ENCODE measurements around the gene RPS6KA4.
A peak's percentile ranks its signal among the peaks of the same experiment; 100 is the strongest.

Gene RPS6KA4

DNA sequence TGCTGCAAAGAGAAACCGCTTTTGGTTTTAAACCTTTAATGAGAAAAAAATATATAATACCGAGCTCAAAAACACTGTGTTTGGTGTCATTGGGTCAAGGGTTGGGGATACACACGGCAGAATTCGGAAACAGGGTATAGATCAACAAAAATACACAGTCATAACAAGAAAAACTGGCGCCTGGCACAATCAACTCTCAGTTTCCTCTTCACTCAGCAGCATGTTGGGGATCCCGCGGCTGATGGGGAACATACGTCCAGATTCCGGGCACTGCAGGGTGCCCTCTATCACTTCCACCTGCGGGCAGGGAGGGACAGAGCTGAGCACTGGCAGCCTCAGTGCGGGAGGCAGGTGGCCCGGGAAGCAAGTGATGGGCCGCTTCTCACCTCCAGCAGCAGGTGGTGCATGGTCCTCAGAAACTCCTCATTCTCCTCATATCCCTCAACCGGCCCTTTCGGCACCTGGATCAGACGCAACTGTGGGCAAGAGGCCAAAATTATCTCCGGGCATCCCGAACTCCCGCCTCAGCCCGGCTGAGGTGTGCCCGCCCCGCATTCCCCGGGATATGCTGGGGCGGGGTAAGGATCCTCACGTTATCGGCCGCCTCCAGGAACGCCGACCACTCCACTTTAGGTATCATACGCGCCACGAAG, 42.2 kb upstream of the RPS6KA4 start:
- Histone ChIP-seq H4K20me1 (ENCODE audit: insufficient read depth, low read length) (no peaks in the 10 kb centered on the region), H3K27ac (ENCODE audit: low read depth, low read length, poor library complexity, severe bottlenecking) (peak overlapping the region; percentile 94), H3K4me3 (ENCODE audit: low read depth, low read length, poor library complexity, severe bottlenecking) (peak overlapping the region; percentile 89), H3K4me1 (ENCODE audit: insufficient read depth, low read length, severe bottlenecking) (peaks cover 18% of the 10 kb centered on the region), H3K9me3 (ENCODE audit: low read length) (no peaks in the 10 kb centered on the region), H3F3A (ENCODE audit: insufficient read depth, low read length) (no peaks in the 10 kb centered on the region), H3K9me2 (ENCODE audit: low read depth, low read length) (no peaks in the 10 kb centered on the region), H2AFZ (ENCODE audit: low read length) (no peak overlapping the region), H3K4me2 (ENCODE audit: low read length) (peak overlapping the region; percentile 73), H3K79me2 (ENCODE audit: insufficient read depth, low read length) (no peaks in the 10 kb centered on the region), H3K9ac (ENCODE audit: low read length) (peak overlapping the region; percentile 91), H3K36me3 (ENCODE audit: insufficient read depth, low read length) (peaks cover 47% of the 10 kb centered on the region; the same call in 1 of the 2 replicates), H3K27me3 (ENCODE audit: insufficient read depth, low read length) (no peaks in the 10 kb centered on the region)
- TF ChIP-seq, protein P1, sequence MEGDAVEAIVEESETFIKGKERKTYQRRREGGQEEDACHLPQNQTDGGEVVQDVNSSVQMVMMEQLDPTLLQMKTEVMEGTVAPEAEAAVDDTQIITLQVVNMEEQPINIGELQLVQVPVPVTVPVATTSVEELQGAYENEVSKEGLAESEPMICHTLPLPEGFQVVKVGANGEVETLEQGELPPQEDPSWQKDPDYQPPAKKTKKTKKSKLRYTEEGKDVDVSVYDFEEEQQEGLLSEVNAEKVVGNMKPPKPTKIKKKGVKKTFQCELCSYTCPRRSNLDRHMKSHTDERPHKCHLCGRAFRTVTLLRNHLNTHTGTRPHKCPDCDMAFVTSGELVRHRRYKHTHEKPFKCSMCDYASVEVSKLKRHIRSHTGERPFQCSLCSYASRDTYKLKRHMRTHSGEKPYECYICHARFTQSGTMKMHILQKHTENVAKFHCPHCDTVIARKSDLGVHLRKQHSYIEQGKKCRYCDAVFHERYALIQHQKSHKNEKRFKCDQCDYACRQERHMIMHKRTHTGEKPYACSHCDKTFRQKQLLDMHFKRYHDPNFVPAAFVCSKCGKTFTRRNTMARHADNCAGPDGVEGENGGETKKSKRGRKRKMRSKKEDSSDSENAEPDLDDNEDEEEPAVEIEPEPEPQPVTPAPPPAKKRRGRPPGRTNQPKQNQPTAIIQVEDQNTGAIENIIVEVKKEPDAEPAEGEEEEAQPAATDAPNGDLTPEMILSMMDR (IDR thresholded peaks at IDR 0.05; ENCODE audit: low read length): peak; percentile 28; the same call in 1 of the 2 replicates
- TF ChIP-seq EZH2 (IDR thresholded peaks at IDR 0.05; ENCODE audit: borderline replicate concordance, low read length): no peak

DNA sequence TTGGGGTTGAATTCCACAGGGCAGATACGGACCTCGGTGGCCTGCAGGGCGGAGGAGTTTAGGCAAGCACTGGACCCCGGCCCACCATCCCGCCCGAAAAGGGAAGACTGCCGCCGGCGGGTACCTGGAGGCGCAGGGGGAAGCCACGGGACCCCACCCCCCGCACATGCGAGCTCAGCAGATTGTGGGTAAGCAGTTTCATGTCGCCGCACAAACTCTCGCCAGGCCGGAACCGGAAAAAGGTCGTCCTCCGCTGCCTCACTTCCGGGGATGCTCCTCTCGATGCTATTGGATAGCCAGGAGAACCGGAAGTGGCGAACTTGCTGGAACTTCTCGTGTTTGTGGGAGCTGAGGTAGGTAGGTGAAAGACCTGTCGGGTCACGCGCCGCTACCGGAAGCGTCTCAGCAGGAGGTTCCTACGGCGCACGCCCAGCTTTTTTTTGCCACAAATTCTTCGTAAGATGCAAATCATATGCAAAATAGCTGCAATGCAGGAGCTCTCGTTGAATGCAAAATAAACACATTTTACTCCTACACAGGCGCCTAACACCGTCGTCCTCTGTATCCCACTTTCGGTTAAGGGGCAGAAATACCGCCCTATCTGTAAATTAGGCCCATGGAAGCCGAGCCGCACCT, 41.5 kb upstream of the RPS6KA4 start, which contains the start of gene TRMT112:
TSS of gene TRMT112 (minus strand) at position 235 of the 636 bp plus-strand sequence. CDS start at position 202, 33 bp downstream.
- H3K9me3 ChIP-seq (ENCODE audit: low read length): no peaks in the 10 kb centered on the region
- no peaks in the 10 kb centered on the region for H3F3A ChIP-seq (ENCODE audit: insufficient read depth, low read length)
- peak within 1 kb of the TSS; percentile 89 for H3K4me3 ChIP-seq (ENCODE audit: low read depth, low read length, poor library complexity, severe bottlenecking)
- H3K4me2 ChIP-seq (ENCODE audit: low read length): peak within 1 kb of the TSS; percentile 73
- peak within 1 kb of the TSS; percentile 91 for H3K9ac ChIP-seq (ENCODE audit: low read length)
- H3K27ac ChIP-seq (ENCODE audit: low read depth, low read length, poor library complexity, severe bottlenecking): peak within 1 kb of the TSS; percentile 94
- H3K36me3 ChIP-seq (ENCODE audit: insufficient read depth, low read length): peaks cover 44% of the 10 kb centered on the region; the same call in 1 of the 2 replicates
- peaks cover 18% of the 10 kb centered on the region for H3K4me1 ChIP-seq (ENCODE audit: insufficient read depth, low read length, severe bottlenecking)
- H3K79me2 ChIP-seq (ENCODE audit: insufficient read depth, low read length): no peaks in the 10 kb centered on the region
- no peaks in the 10 kb centered on the region for H3K27me3 ChIP-seq (ENCODE audit: insufficient read depth, low read length)
- no peaks in the 10 kb centered on the region for H3K9me2 ChIP-seq (ENCODE audit: low read depth, low read length)
- H2AFZ ChIP-seq (ENCODE audit: low read length): no peak within 1 kb of the TSS
- no peaks in the 10 kb centered on the region for H4K20me1 ChIP-seq (ENCODE audit: insufficient read depth, low read length)
- no peak for TF ChIP-seq EZH2 (IDR thresholded peaks at IDR 0.05; ENCODE audit: borderline replicate concordance, low read length)

- Histone ChIP-seq H3K36me3 (ENCODE audit: insufficient read depth, low read length) (peaks cover 37% of the 10 kb centered on the region; the same call in 1 of the 2 replicates), H3F3A (ENCODE audit: insufficient read depth, low read length) (no peaks in the 10 kb centered on the region), H3K27ac (ENCODE audit: low read depth, low read length, poor library complexity, severe bottlenecking) (peak within 1 kb of the TSS; percentile 94)
These were observed 40.8 kb upstream of the RPS6KA4 start, which contains the start of gene PRDX5 for GRCh38 chr11:64317961-64318765. PRDX5 (plus strand) TSS chr11:64318121; CDS start chr11:64318216, 95 bp downstream.

More at GRCh38 chr11:64317961-64318765, 40.8 kb upstream of the RPS6KA4 start, which contains the start of gene PRDX5:
- Histone ChIP-seq H3K79me2 (ENCODE audit: insufficient read depth, low read length) (no peaks in the 10 kb centered on the region), H3K27me3 (ENCODE audit: insufficient read depth, low read length) (no peaks in the 10 kb centered on the region), H3K4me2 (ENCODE audit: low read length) (peak within 1 kb of the TSS; percentile 73), H3K4me3 (ENCODE audit: low read depth, low read length, poor library complexity, severe bottlenecking) (peak within 1 kb of the TSS; percentile 89), H2AFZ (ENCODE audit: low read length) (no peak within 1 kb of the TSS), H3K9ac (ENCODE audit: low read length) (peak within 1 kb of the TSS; percentile 91), H3K9me2 (ENCODE audit: low read depth, low read length) (no peaks in the 10 kb centered on the region), H3K4me1 (ENCODE audit: insufficient read depth, low read length, severe bottlenecking) (peaks cover 18% of the 10 kb centered on the region), H4K20me1 (ENCODE audit: insufficient read depth, low read length) (no peaks in the 10 kb centered on the region), H3K9me3 (ENCODE audit: low read length) (no peaks in the 10 kb centered on the region)
- TF ChIP-seq, protein P1 (IDR thresholded peaks at IDR 0.05; ENCODE audit: low read length): peak; percentile 36; the same call in 1 of the 2 replicates
- TF ChIP-seq EZH2 (IDR thresholded peaks at IDR 0.05; ENCODE audit: borderline replicate concordance, low read length): no peak

All from OCI-LY1 (cell line).